Loucy (cell line): ENCODE data around the gene SULT4A1.

ENCODE experiments used
- CTCF ChIP-seq: fragments of 200-600 bp; sonication (generic); conservative IDR thresholded peaks from 2 replicates; pipeline ENCODE4 v1.5.1; 2014; ENCODE audit warnings: mild to moderate bottlenecking, antibody characterized with exemption, low read length
- EZH2phosphoT487 ChIP-seq: fragments of 200-600 bp; IDR thresholded peaks from 2 replicates; pipeline ENCODE4 v1.6.1; 2018; ENCODE audit warnings: antibody characterized with exemption, mild to moderate bottlenecking, moderate library complexity, borderline replicate concordance

- no peak for TF ChIP-seq CTCF
- TF ChIP-seq EZH2phosphoT487: no peak
Measured at GRCh38 chr22:43828725-43828997, 33.7 kb downstream of the SULT4A1 start.
